Activated CD8-positive, alpha-beta T cell treated with anti-CD3 and anti-CD28 coated beads, Interleukin-2, amount 10 ng/mL, durations not matched to agents 7 days and 5 days (primary cell): ENCODE data around the gene PRR14L. TPM values are rescaled to one million over a fixed set of nuclear protein-coding genes. Genes with fewer than 3 reads are reported as not detected.
A peak's percentile ranks its signal among the peaks of the same experiment; 100 is the strongest.
"Not testable (repeated sequence)": the region's sequence is repeated elsewhere in the genome, so short reads cannot be mapped to it uniquely, and the experiment has no call there.

Experiments
- ATAC-seq: fragments of 150-1000 bp; cut with Tn5 transposase; one replicate; pipeline ENCODE4 v1.10.0; 2021; ENCODE audit warnings: moderate library complexity
- CTCF ChIA-PET: fragments of 350-600 bp; sonication (Branson Sonifier 250); formaldehyde crosslinking; loops from one replicate; lab custom pipeline; 2021; ENCODE audit warnings: antibody characterized with exemption; lab: Charles Lee
- POLR2A ChIA-PET: fragments of 350-600 bp; sonication (Branson Sonifier 250); formaldehyde crosslinking; loops from one replicate; lab custom pipeline; 2021; ENCODE audit warnings: antibody characterized with exemption; lab: Charles Lee
- DNase-seq: peaks from one replicate; pipeline ENCODE4 v3.0.0-alpha.2; 2020
- H3K27ac Mint-ChIP-seq: one replicate; pipeline ENCODE4 v1.8.0; 2021; ENCODE audit warnings: mild to moderate bottlenecking, mixed read lengths
- H3K27me3 Mint-ChIP-seq: one replicate; pipeline ENCODE4 v1.8.0; 2021; ENCODE audit warnings: low read depth, mixed read lengths
- H3K36me3 Mint-ChIP-seq: one replicate; pipeline ENCODE4 v1.8.0; 2021; ENCODE audit warnings: low read depth, mixed read lengths
- H3K4me1 Mint-ChIP-seq: one replicate; pipeline ENCODE4 v1.8.0; 2021; ENCODE audit warnings: low read depth, mixed read lengths
- H3K4me3 Mint-ChIP-seq: one replicate; pipeline ENCODE4 v1.8.0; 2021; ENCODE audit warnings: mild to moderate bottlenecking, mixed read lengths
- H3K9me3 Mint-ChIP-seq: one replicate; pipeline ENCODE4 v1.8.0; 2022; ENCODE audit warnings: mixed read lengths; ENCODE audit not compliant: insufficient read depth
- total RNA-seq, 2 experiments: library from RNA; stranded (reverse); gene quantifications; one replicate each; pipeline ENCODE4 v1.2.3, GENCODE V29; 2021

Gene PRR14L
- total RNA-seq, 2 experiments from 2014 or later, result 64.0 to 65.3 TPM

- Mint-ChIP-seq H3K27me3 (no peaks in the 10 kb centered on the region), H3K4me3 (peak within 1 kb of the TSS; percentile 80), H3K4me1 (peaks cover 41% of the 10 kb centered on the region), H3K27ac (peak within 1 kb of the TSS; percentile 99), H3K9me3 (no peaks in the 10 kb centered on the region), H3K36me3 (peaks cover 12% of the 10 kb centered on the region)
- ChIA-PET POLR2A (interaction anchor here (0.6 to 2.3 kb wide), 10 partner anchors 11 to 247 kb away, joined by 3 to 16 read pairs (median 4); partner anchors contain the start of gene PISD), CTCF (interaction anchor here (0.6 to 1.8 kb wide), 6 partner anchors 15 to 216 kb away, joined by 3 to 9 read pairs (median 5); partner anchors contain the start of gene PISD)
- ATAC-seq (peak; percentile 83), DNase-seq (peak; percentile 96)
These were observed 3.9 kb upstream of the PRR14L start, which contains the start of gene DEPDC5 for GRCh38 chr22:31753634-31754501. Gene DEPDC5, plus strand, starts transcription at chr22:31754019. Its CDS starts 903 bp downstream, at chr22:31754922.

- H3K36me3 Mint-ChIP-seq, result peaks cover 13% of the 10 kb centered on the region
- H3K27ac Mint-ChIP-seq, result peak overlapping the region; percentile 99
- ChIA-PET POLR2A (interaction anchor here (0.6 to 2.3 kb wide), 9 partner anchors 12 to 198 kb away, joined by 3 to 16 read pairs (median 4); partner anchors contain the start of gene PISD), CTCF (interaction anchor here (0.6 to 1.5 kb wide), 6 partner anchors 15 to 217 kb away, joined by 3 to 9 read pairs (median 5); partner anchors contain the start of gene PISD)
- peaks cover 48% of the 10 kb centered on the region for H3K4me1 Mint-ChIP-seq
- DNase-seq, result peak; percentile 21
- no peak for ATAC-seq
- H3K4me3 Mint-ChIP-seq, result peak overlapping the region; percentile 80
- no peaks in the 10 kb centered on the region for H3K9me3 Mint-ChIP-seq
- no peaks in the 10 kb centered on the region for H3K27me3 Mint-ChIP-seq
These were observed 3.2 kb upstream of the PRR14L start for GRCh38 chr22:31753005-31753633.

GRCh38 chr22:31752096-31752847, 2.3 kb upstream of the PRR14L start:
- Mint-ChIP-seq H3K4me1 (peaks cover 57% of the 10 kb centered on the region), H3K4me3 (peak overlapping the region; percentile 80), H3K27me3 (no peaks in the 10 kb centered on the region), H3K9me3 (no peaks in the 10 kb centered on the region), H3K36me3 (peaks cover 17% of the 10 kb centered on the region), H3K27ac (peak overlapping the region; percentile 99)
- ATAC-seq (no peak), DNase-seq (no peak)
- ChIA-PET POLR2A (interaction anchor here (2.3 kb wide), 2 partner anchors 76 to 90 kb away, joined by 9 to 16 read pairs; partner anchors contain the start of gene PISD), CTCF (interaction anchor here (1.0 to 1.5 kb wide), 3 partner anchors 75 to 218 kb away, joined by 3 to 5 read pairs (median 5); partner anchors contain the start of gene PISD)

DNA sequence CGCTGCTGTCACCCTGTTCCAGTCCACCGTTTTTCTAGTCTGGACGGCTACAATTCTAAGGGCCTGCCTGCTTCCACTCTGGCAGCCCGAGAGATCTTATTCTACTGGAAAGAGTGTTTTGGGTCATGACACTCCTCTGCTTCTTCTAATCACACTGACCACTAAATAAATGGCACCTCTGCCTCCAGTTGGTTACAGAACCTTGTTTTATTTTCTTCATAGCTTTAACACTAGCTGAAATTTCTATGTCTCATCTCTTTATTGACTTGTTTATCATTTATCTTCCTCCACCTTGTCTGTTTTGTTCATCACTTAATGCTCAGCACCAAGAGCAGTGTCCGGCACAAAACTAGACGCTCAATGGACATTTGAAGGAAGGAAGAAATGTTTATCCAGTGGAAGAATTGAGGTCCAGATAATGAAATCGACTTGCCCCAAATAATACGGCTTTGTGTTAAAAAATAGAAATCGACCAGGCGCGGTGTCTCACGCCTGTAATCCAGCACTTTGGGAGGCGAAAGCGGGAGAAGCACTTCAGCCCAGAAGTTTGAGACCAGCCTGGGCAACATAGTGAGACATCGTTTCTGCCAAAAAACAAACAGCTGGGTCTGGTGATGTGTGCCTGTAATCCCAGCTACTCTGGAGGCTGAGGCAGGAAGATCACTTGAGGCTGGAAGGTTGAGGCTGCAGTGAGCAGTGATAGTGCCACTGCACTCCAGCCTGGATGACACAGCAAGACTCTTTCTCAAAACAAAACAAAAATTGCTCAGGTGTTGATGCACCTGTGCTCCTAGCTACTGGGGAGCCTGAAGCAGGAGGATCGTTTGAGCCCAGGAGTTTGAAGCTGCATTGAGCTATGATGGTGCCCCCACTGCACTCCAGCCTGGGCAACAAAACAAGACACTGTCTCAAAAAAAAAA, 693 bp upstream of the PRR14L start:
- DNase-seq (no peak), ATAC-seq (no peak)
- Mint-ChIP-seq H3K4me1 (peaks cover 59% of the 10 kb centered on the region), H3K27ac (peak overlapping the region; percentile 96), H3K9me3 (no peaks in the 10 kb centered on the region), H3K27me3 (no peaks in the 10 kb centered on the region), H3K36me3 (peaks cover 22% of the 10 kb centered on the region), H3K4me3 (peak overlapping the region; percentile 90)
- ChIA-PET POLR2A (interaction anchor here (0.6 kb wide), 1 partner anchor 205 kb away, joined by 4 read pairs; no protein-coding TSS in a partner anchor), CTCF (interaction anchor here (0.7 to 1.9 kb wide), 2 partner anchors 85 kb away, joined by 3 to 11 read pairs; no protein-coding TSS in a partner anchor)

- H3K9me3 Mint-ChIP-seq, result no peaks in the 10 kb centered on the region
- H3K27ac Mint-ChIP-seq, result peak overlapping the region; percentile 96
- H3K4me1 Mint-ChIP-seq, result peaks cover 49% of the 10 kb centered on the region
- peaks cover 24% of the 10 kb centered on the region for H3K36me3 Mint-ChIP-seq
- POLR2A ChIA-PET, result interaction anchor here (1.0 to 1.2 kb wide), 2 partner anchors 10 to 86 kb away, joined by 3 read pairs; partner anchors contain the start of gene PISD
- CTCF ChIA-PET, result interaction anchor here (0.9 to 1.9 kb wide), 3 partner anchors 81 to 86 kb away, joined by 3 to 11 read pairs (median 3); partner anchors contain the start of gene PISD
- ATAC-seq (no peak), DNase-seq (no peak)
- H3K27me3 Mint-ChIP-seq, result no peaks in the 10 kb centered on the region
- peak overlapping the region; percentile 90 for H3K4me3 Mint-ChIP-seq
These were observed 1.4 kb downstream of the PRR14L start for GRCh38 chr22:31748490-31748889.

GRCh38 chr22:31747441-31747840, 2.5 kb downstream of the PRR14L start:
- peaks cover 32% of the 10 kb centered on the region for H3K36me3 Mint-ChIP-seq
- ATAC-seq (no peak), DNase-seq (no peak)
- CTCF ChIA-PET, result interaction anchor here (0.9 kb wide), 1 partner anchor 85 kb away, joined by 3 read pairs; no protein-coding TSS in a partner anchor
- H3K4me3 Mint-ChIP-seq, result no peak overlapping the region
- H3K27ac Mint-ChIP-seq, result peak overlapping the region; percentile 49
- H3K4me1 Mint-ChIP-seq, result peaks cover 43% of the 10 kb centered on the region
- H3K27me3 Mint-ChIP-seq, result no peaks in the 10 kb centered on the region
- no peaks in the 10 kb centered on the region for H3K9me3 Mint-ChIP-seq
- POLR2A ChIA-PET, result no interaction called here

DNA sequence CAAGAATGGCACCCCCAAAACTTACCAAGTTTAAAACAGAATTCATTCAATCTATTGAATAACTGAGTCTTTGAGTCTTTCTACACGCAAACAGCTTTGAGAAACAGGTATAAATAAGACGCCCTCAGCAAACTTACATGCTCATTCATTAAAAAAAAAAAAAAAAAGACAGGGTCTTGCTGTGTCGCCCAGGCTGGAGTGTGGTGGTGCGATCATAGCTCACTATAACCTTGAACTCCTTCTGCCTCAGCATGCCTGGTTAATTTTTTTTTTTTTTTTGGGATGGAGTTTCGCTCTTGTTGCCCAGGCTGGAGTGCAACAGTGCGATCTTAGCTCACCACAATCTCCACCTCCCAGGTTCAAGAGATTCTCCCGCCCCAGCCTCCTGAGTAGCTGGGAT, 6.1 kb downstream of the PRR14L start:
- ChIA-PET POLR2A (no interaction called here), CTCF (interaction anchor here (0.7 to 1.3 kb wide), 2 partner anchors 13 to 78 kb away, joined by 3 read pairs; no protein-coding TSS in a partner anchor)
- H3K9me3 Mint-ChIP-seq, result no peaks in the 10 kb centered on the region
- ATAC-seq (no peak), DNase-seq (no peak)
- no peak overlapping the region for H3K27ac Mint-ChIP-seq
- no peaks in the 10 kb centered on the region for H3K27me3 Mint-ChIP-seq
- no peak overlapping the region for H3K4me3 Mint-ChIP-seq
- H3K4me1 Mint-ChIP-seq, result peaks cover 38% of the 10 kb centered on the region
- peaks cover 45% of the 10 kb centered on the region for H3K36me3 Mint-ChIP-seq

DNA sequence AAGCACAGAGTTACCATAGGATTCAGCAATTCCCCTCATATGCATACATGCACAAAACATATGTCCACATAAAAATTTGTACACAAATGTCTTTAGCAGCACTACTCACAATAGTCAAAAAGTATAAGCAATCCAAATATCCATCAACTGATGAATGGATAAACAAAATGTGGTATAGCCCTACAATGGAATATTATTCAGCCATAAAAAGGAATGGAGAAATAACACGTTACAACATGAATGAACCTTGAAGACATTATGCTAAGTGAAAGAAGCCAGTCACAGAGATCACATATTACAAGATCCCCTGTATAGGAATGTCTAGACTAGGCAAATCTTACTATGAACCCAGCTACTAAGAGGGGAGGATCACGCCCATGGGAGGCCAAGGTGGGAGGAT, 7.2 kb downstream of the PRR14L start:
- no peak for DNase-seq
- ChIA-PET POLR2A (no interaction called here), CTCF (no interaction called here)
- no peaks in the 10 kb centered on the region for H3K9me3 Mint-ChIP-seq
- ATAC-seq, result no peak
- H3K4me1 Mint-ChIP-seq, result peaks cover 37% of the 10 kb centered on the region
- no peak overlapping the region for H3K4me3 Mint-ChIP-seq
- peaks cover 45% of the 10 kb centered on the region for H3K36me3 Mint-ChIP-seq
- no peak overlapping the region for H3K27ac Mint-ChIP-seq
- H3K27me3 Mint-ChIP-seq, result no peaks in the 10 kb centered on the region

- POLR2A ChIA-PET, result no interaction called here
- no peaks in the 10 kb centered on the region for H3K9me3 Mint-ChIP-seq
- peaks cover 45% of the 10 kb centered on the region for H3K36me3 Mint-ChIP-seq
- CTCF ChIA-PET, result no interaction called here
- H3K27ac Mint-ChIP-seq, result no peak overlapping the region
- peaks cover 33% of the 10 kb centered on the region for H3K4me1 Mint-ChIP-seq
- H3K27me3 Mint-ChIP-seq, result no peaks in the 10 kb centered on the region
- no peak for DNase-seq
- H3K4me3 Mint-ChIP-seq, result no peak overlapping the region
- no peak for ATAC-seq
These were observed 7.8 kb downstream of the PRR14L start for GRCh38 chr22:31742115-31742514.

DNA sequence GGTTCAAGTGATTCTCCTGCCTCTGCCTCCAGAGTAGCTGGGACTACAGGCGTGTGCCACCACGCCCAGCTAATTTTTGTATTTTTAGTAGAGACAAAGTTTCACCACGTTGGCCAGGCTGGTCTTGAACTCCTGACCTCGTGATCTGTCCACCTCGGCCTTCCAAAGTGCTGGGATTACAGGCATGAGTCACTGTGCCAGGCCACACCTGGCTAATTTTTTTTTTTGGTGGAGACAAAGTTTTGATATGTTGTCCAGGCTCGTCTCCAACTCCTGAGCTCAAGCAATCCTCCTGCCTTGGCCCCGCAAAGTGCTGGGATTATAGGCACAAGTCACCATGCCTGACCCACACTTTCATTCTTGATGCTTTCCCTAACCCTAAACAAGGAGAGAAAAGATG, 9.6 kb downstream of the PRR14L start:
- H3K27ac Mint-ChIP-seq, H3K9me3 Mint-ChIP-seq, ATAC-seq, POLR2A ChIA-PET, CTCF ChIA-PET, H3K27me3 Mint-ChIP-seq, DNase-seq, H3K4me3 Mint-ChIP-seq: not testable (repeated sequence)
- Mint-ChIP-seq H3K36me3 (peaks cover 46% of the 10 kb centered on the region), H3K4me1 (peaks cover 27% of the 10 kb centered on the region)
